VCaP (cell line): Measurements from ENCODE around the gene DMBX1.

Source experiments
- H3K27ac ChIP-seq: fragments of 450-650 bp; 2 replicates; pipeline ENCODE4 v1.5.1; 2017
- CTCF ChIP-seq: fragments of 450-650 bp; conservative IDR thresholded peaks from 2 replicates; pipeline ENCODE4 v1.5.1; 2017; ENCODE audit warnings: mild to moderate bottlenecking, moderate library complexity

The DMBX1 gene

GRCh38 chr1:46490656-46491442 is 1.2 kb downstream of the DMBX1 start:
- peak overlapping the region; percentile 33; the same call in 1 of the 2 replicates for H3K27ac ChIP-seq
- no peak for TF ChIP-seq CTCF

GRCh38 chr1:46491443-46492268 is 2.0 kb downstream of the DMBX1 start:
- TF ChIP-seq CTCF, result no peak
- no peak overlapping the region for H3K27ac ChIP-seq

- no peak for TF ChIP-seq CTCF
These were observed 2.7 kb downstream of the DMBX1 start for GRCh38 chr1:46492269-46492853.

GRCh38 chr1:46492871-46493270 is 3.2 kb downstream of the DMBX1 start:
- H3K27ac ChIP-seq, result no peak overlapping the region
- TF ChIP-seq CTCF, result no peak

More at GRCh38 chr1:46492269-46492853, 2.7 kb downstream of the DMBX1 start:
- no peak overlapping the region for H3K27ac ChIP-seq

- no peak for TF ChIP-seq CTCF
- H3K27ac ChIP-seq, result no peak overlapping the region
These were observed 3.8 kb downstream of the DMBX1 start for GRCh38 chr1:46493316-46494032.

- H3K27ac ChIP-seq, result no peak overlapping the region
- no peak for TF ChIP-seq CTCF
These were observed 5.3 kb downstream of the DMBX1 start for GRCh38 chr1:46494910-46495309.

- no peak for TF ChIP-seq CTCF
- no peak overlapping the region for H3K27ac ChIP-seq
These were observed 6.1 kb downstream of the DMBX1 start for GRCh38 chr1:46495778-46496177.
